ENCODE measurements around the gene AHCYL1. TPM values are rescaled to one million over a fixed set of nuclear protein-coding genes. Genes with fewer than 3 reads are reported as not detected.

The AHCYL1 gene
- total RNA-seq, 2 donors from 2014 or later: 47.5 to 51.5 TPM

DNA sequence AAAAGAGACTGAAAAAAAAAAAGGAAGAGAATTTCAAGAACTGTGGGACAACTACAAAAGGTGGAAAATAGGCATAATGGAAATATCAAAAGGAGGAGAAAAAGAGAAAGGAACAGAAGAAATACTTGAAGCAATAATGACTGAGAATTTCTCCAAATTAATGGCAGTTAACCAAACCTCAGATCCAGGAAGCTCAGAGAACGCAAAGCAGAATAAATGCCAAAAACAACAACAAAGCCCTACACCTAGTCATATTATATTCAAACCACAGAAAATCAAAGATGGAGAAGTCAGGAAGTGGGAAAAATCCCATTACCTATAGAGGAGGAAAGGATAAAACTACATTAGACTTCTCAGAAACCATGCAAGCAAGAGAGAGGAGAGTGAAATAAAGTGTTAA lies 20.7 kb upstream of the AHCYL1 start:
- intact Hi-C loops (cut with DNase I): no loop called here
- DNase-seq (ENCODE audit: low spot score): no peak
- Histone ChIP-seq H3K4me3 (no peak overlapping the region), H3K36me3 (no peaks in the 10 kb centered on the region), H3K27ac (no peak overlapping the region), H3K27me3 (replicated peaks; ENCODE audit: insufficient read depth) (no peaks in the 10 kb centered on the region), H3K4me1 (replicated peaks) (peaks cover 9% of the 10 kb centered on the region), H3K9me3 (no peaks in the 10 kb centered on the region)
- no peak for TF ChIP-seq POLR2AphosphoS5 (IDR thresholded peaks at IDR 0.05)
- TF ChIP-seq, protein P1, sequence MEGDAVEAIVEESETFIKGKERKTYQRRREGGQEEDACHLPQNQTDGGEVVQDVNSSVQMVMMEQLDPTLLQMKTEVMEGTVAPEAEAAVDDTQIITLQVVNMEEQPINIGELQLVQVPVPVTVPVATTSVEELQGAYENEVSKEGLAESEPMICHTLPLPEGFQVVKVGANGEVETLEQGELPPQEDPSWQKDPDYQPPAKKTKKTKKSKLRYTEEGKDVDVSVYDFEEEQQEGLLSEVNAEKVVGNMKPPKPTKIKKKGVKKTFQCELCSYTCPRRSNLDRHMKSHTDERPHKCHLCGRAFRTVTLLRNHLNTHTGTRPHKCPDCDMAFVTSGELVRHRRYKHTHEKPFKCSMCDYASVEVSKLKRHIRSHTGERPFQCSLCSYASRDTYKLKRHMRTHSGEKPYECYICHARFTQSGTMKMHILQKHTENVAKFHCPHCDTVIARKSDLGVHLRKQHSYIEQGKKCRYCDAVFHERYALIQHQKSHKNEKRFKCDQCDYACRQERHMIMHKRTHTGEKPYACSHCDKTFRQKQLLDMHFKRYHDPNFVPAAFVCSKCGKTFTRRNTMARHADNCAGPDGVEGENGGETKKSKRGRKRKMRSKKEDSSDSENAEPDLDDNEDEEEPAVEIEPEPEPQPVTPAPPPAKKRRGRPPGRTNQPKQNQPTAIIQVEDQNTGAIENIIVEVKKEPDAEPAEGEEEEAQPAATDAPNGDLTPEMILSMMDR (IDR thresholded peaks at IDR 0.05): no peak
- no peak for TF ChIP-seq POLR2A (IDR thresholded peaks at IDR 0.05)
- WGBS: 64% methylated on average over 1 of the region's 1 CpG

DNA sequence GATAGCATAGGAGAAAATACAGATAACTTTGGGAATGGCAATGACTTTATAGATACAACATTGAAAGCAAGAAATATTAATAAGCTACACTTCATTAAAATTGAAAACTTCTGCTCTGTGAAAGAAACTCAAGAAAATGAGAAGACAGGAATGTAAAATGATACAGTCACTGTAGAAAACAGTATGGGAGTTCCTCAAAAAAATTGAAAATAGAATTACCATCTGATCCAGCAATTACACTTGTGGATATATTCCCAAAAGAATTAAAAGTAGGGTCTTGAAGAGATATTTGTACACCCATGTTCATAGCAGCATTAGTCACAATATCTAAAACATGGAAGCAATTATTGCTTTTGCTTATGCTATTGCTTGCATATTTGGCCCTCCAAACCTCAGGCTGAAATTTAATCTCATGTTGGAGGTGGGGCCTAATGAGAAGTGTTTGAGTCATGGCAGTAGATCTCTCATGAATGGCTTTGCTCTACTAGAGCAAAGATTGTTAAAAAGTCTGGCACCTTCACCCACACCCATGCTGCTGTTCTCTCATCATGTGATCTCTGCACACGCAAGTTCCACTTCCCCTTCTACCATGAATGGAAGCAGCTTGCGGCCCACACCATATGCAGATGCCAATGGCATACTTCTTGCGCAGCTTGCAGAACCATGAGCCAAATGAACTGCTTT lies 15.3 kb upstream of the AHCYL1 start:
- intact Hi-C loops (cut with DNase I): no loop called here
- H3K27ac ChIP-seq: no peak overlapping the region
- no peaks in the 10 kb centered on the region for H3K27me3 ChIP-seq (replicated peaks; ENCODE audit: insufficient read depth)
- H3K9me3 ChIP-seq: no peaks in the 10 kb centered on the region
- TF ChIP-seq, protein P1 (IDR thresholded peaks at IDR 0.05): no peak
- no peak for TF ChIP-seq POLR2AphosphoS5 (IDR thresholded peaks at IDR 0.05)
- TF ChIP-seq POLR2A (IDR thresholded peaks at IDR 0.05): no peak
- H3K4me3 ChIP-seq: no peak overlapping the region
- no peaks in the 10 kb centered on the region for H3K4me1 ChIP-seq (replicated peaks)
- 95% methylated on average over 3 of the region's 3 CpGs for WGBS
- no peaks in the 10 kb centered on the region for H3K36me3 ChIP-seq
- no peak for DNase-seq (ENCODE audit: low spot score)

DNA sequence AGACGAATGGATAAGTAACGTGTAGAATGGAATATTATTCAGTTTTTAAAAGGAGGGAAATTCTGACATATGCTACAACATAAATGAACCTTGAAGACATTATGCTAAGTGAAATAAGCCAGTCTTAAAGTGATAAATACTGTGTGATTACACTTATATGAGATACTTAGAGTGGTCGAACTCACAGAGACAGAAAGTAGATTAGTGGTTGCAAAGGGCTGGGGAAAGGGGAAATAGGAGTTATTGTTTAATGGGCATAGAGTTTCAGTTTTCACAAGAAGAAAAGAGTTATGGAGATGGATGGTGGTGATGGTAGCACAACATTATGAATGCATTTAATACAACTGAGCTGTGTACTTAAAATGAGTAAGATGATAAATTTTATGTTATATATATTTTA lies 14.7 kb upstream of the AHCYL1 start:
- H3K36me3 ChIP-seq: no peaks in the 10 kb centered on the region

DNA sequence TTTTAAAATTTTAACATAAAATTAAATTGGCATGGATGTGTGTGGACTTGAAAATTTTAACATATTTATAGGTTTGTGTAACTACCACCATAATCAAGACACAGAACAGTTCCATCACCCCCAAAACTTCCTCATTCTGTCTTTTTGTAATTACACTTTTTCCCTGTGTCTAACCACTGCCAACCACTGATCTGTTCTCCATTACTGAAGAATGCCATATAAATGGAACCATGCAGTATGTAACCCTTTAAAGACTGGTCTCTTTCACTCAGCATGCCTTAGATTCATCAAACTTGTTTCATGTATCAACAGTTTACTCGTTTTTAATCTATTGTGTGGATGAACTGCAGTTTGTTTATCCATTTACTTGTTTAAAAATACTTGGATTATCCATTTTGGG lies 13.0 kb upstream of the AHCYL1 start:
- intact Hi-C loops (cut with DNase I): no loop called here
- no peak for DNase-seq (ENCODE audit: low spot score)
- 33% methylated on average over 1 of the region's 1 CpG for WGBS

More for the DNA sequence above, 14.7 kb upstream of the AHCYL1 start:
- Histone ChIP-seq H3K4me1 (replicated peaks) (no peaks in the 10 kb centered on the region), H3K27me3 (replicated peaks; ENCODE audit: insufficient read depth) (no peaks in the 10 kb centered on the region), H3K27ac (no peak overlapping the region), H3K4me3 (no peak overlapping the region), H3K9me3 (no peaks in the 10 kb centered on the region)
- intact Hi-C loops (cut with DNase I): no loop called here
- 90% methylated on average over 3 of the region's 3 CpGs for WGBS
- TF ChIP-seq POLR2A (IDR thresholded peaks at IDR 0.05) (no peak), POLR2AphosphoS5 (IDR thresholded peaks at IDR 0.05) (no peak)
- TF ChIP-seq, protein P1 (IDR thresholded peaks at IDR 0.05): no peak
- DNase-seq (ENCODE audit: low spot score): no peak

More for the DNA sequence above, 13.0 kb upstream of the AHCYL1 start:
- Histone ChIP-seq H3K9me3 (no peaks in the 10 kb centered on the region), H3K27me3 (replicated peaks; ENCODE audit: insufficient read depth) (no peaks in the 10 kb centered on the region), H3K4me3 (no peak overlapping the region), H3K27ac (no peak overlapping the region), H3K4me1 (replicated peaks) (no peaks in the 10 kb centered on the region), H3K36me3 (no peaks in the 10 kb centered on the region)
- TF ChIP-seq, protein P1 (IDR thresholded peaks at IDR 0.05): no peak
- TF ChIP-seq POLR2AphosphoS5 (IDR thresholded peaks at IDR 0.05) (no peak), POLR2A (IDR thresholded peaks at IDR 0.05) (no peak)
